Gastrocnemius medialis (tissue), 4 donors: ENCODE results near the gene CHST5.

ENCODE experiments used
- CTCF ChIP-seq, 5 experiments: fragments of 450-650 bp in 3 of 5; fragments of 200-600 bp in 2 of 5; sonication (generic) in 2 of 5; IDR thresholded peaks in 4 of 5; conservative IDR thresholded peaks in 1 of 5; 1 replicate in 4 of 5; 2 replicates in 1 of 5; pipeline ENCODE4 v1.5.1; 2016 to 2019; ENCODE audit warnings: antibody characterized with exemption in 5 of 5, mild to moderate bottlenecking in 3 of 5, moderate library complexity in 3 of 5
- POLR2A ChIP-seq, 2 donors: fragments of 450-650 bp; IDR thresholded peaks; one replicate each; pipeline ENCODE4 v1.6.1; 2017; ENCODE audit warnings: antibody characterized with exemption in 2 of 2, mild to moderate bottlenecking in 2 of 2, moderate library complexity in 2 of 2

- TF ChIP-seq CTCF (IDR thresholded peaks at IDR 0.05 in 4 of 5, conservative IDR thresholded peaks at IDR 0.05 in 1 of 5) (no peak), POLR2A (IDR thresholded peaks at IDR 0.05) (no peak)
Observed at GRCh38 chr16:75555213-75555706, 19.4 kb upstream of the CHST5 start.
